ENCODE data around the gene CEACAM16.

- TF ChIP-seq POLR2A (conservative IDR thresholded peaks at IDR 0.05) (no peak), PCBP2 (IDR thresholded peaks at IDR 0.05; ENCODE audit: low read depth, low read length, poor library complexity, severe bottlenecking) (no peak), EZH2 (IDR thresholded peaks at IDR 0.05; ENCODE audit: borderline replicate concordance, low read depth, low read length) (no peak), FIP1L1 (IDR thresholded peaks at IDR 0.05; ENCODE audit: low read depth, low read length, poor library complexity, severe bottlenecking) (no peak)
- TF ChIP-seq, protein P1, sequence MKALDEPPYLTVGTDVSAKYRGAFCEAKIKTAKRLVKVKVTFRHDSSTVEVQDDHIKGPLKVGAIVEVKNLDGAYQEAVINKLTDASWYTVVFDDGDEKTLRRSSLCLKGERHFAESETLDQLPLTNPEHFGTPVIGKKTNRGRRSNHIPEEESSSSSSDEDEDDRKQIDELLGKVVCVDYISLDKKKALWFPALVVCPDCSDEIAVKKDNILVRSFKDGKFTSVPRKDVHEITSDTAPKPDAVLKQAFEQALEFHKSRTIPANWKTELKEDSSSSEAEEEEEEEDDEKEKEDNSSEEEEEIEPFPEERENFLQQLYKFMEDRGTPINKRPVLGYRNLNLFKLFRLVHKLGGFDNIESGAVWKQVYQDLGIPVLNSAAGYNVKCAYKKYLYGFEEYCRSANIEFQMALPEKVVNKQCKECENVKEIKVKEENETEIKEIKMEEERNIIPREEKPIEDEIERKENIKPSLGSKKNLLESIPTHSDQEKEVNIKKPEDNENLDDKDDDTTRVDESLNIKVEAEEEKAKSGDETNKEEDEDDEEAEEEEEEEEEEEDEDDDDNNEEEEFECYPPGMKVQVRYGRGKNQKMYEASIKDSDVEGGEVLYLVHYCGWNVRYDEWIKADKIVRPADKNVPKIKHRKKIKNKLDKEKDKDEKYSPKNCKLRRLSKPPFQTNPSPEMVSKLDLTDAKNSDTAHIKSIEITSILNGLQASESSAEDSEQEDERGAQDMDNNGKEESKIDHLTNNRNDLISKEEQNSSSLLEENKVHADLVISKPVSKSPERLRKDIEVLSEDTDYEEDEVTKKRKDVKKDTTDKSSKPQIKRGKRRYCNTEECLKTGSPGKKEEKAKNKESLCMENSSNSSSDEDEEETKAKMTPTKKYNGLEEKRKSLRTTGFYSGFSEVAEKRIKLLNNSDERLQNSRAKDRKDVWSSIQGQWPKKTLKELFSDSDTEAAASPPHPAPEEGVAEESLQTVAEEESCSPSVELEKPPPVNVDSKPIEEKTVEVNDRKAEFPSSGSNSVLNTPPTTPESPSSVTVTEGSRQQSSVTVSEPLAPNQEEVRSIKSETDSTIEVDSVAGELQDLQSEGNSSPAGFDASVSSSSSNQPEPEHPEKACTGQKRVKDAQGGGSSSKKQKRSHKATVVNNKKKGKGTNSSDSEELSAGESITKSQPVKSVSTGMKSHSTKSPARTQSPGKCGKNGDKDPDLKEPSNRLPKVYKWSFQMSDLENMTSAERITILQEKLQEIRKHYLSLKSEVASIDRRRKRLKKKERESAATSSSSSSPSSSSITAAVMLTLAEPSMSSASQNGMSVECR (CRISPR knock-in tag; IDR thresholded peaks at IDR 0.05), result no peak
Observed at GRCh38 chr19:44703336-44704078, 4.6 kb downstream of the CEACAM16 start.
